Fibroblast of skin of right quadriceps (primary cell): ENCODE results near the gene DENND1A.

Experiments
- DNase-seq: peaks from one replicate; pipeline ENCODE4 v3.0.0-alpha.2; 2013

DENND1A gene

GRCh38 chr9:123376218-123377071, 553.5 kb downstream of the DENND1A start:
- DNase-seq, result no peak

- DNase-seq, result peak; percentile 50
Observed at GRCh38 chr9:123375469-123376132, 554.3 kb downstream of the DENND1A start.

DNA sequence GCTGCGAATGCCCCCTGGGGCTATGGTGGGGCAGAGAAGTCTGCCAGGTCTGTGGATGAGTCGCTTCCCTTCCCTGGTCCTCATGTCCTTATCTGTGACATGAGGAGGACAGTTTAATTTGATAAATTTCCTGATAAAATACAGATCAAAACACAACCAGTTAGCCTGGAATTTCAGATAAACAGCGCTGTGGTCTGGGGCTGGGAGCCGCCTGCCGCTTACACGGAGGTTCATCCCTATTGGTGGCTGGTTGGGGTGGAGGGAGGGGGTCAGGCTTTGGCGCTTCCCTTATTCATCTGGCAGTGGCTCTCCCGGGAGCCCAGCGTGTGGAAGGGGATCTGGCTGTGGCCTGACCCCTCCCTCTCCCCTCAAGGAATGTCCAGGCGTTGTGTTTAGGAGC, 556.0 kb downstream of the DENND1A start:
- no peak for DNase-seq

DNA sequence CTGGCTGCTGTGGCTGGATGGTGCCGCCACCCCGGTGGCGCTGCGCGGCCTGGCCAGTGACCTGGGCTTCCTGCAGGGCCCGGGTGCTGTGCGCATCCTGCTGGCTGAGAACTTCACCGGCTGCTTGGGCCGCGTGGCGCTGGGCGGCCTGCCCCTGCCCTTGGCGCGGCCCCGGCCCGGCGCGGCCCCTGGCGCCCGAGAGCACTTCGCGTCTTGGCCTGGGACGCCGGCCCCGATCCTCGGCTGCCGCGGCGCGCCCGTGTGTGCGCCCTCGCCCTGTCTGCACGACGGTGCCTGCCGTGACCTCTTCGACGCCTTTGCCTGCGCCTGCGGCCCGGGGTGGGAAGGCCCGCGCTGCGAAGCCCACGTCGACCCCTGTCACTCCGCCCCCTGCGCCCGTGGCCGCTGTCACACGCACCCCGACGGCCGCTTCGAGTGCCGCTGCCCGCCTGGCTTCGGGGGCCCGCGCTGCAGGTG, 556.4 kb downstream of the DENND1A start:
- no peak for DNase-seq

- no peak for DNase-seq
Observed at GRCh38 chr9:123372766-123373446, 557.0 kb downstream of the DENND1A start.

DNA sequence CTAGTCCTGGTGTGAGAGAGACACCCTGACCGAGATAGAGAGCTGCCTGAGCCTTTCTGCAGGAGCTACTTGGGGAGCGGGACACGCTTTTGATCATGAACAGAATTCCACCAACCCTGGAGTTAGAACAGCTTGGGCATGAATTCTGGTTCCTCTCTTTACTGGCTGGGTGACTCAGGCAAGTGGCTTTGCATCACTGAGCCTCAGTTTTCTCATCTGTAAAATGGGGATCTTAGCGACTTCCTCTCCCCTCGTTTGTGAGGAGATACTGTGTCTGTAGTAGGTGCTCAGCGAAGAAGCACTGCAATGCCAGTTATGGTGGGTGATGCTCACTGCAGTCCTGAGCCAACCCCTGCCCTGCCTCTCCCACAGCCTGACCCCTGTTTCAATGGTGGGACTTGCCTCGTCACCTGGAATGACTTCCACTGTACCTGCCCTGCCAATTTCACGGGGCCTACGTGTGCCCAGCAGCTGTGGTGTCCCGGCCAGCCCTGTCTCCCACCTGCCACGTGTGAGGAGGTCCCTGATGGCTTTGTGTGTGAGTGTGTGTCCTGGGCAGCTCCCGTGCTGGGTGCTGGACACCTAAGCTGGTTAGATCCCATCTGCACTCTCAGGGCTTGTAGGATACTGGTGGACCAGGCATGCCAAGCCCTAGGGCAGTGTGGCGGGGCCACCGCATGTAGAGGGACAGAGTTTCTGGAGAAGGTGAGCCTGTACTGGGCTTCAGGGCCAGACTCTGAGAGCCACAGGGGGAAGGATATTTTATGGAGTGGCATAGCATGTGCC, 557.9 kb downstream of the DENND1A start:
- no peak for DNase-seq

- no peak for DNase-seq
Observed at GRCh38 chr9:123371228-123371584, 558.7 kb downstream of the DENND1A start.

DNA sequence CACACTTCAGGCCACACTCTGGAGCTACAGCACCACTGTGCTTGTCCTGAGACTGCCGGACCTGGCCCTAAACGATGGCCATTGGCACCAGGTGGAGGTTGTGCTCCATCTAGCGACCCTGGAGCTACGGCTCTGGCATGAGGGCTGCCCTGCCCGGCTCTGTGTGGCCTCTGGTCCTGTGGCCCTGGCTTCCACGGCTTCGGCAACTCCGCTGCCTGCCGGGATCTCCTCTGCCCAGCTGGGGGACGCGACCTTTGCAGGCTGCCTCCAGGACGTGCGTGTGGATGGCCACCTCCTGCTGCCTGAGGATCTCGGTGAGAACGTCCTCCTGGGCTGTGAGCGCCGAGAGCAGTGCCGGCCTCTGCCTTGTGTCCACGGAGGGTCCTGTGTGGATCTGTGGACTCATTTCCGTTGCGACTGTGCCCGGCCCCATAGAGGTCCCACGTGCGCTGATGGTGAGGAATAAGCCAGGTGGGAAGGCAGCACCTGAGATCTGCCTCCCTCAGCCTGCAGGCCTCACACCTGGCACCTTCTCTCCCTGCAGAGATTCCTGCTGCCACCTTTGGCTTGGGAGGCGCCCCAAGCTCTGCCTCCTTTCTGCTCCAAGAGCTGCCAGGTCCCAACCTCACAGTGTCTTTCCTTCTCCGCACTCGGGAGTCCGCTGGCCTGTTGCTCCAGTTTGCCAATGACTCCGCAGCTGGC, 559.2 kb downstream of the DENND1A start:
- DNase-seq, result no peak

- no peak for DNase-seq
Observed at GRCh38 chr9:123370108-123370507, 559.8 kb downstream of the DENND1A start.

DNA sequence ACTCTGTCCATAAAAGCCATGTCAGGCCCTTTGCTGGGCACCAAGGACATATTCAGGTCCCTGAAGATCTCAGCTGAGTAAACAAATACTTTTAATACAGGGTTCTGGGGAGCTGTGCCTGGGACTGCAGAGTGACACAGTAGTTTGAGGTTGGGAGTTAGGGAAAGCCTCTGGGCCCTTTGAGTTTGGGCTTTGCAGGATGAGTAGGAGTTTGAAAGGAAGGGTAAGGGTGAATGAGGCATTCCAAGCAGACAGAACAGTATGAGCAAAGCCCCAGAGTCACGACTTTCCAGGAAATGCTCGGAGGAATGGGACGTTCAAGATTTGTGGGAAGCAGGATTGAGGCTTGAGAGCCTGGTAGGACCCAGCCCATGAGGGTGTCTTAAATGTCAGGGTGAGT, 560.6 kb downstream of the DENND1A start:
- DNase-seq, result no peak

DNA sequence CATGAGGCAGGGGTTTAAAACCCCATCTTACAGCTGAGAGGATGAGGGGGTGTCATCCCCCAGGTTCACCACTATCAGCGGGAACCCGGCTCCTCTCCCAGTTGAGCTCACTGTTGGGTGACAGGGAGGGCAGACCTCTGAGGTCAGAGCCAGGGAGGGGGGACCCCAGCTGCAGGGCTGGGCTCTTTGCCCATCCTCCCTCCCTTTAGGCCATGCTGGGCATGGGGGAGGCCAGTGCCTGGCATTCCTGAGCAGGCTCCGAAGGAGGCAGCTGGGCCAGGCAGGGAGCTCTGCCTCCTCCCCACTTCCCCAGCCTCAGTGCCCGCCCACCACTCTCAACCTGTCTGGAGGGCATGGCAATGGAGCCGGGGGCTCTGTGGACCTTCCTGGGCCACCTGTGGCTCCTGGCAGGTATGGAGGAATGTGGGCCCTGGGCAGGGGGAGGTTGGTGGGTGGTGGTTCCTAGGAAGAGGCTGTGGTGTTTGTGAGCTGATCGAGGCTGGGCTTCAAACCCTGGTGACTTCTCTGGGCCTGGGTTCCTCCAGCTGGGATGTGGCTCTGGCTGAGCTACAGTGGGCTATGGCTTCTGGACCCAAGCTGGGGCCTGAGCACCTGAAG, 561.3 kb downstream of the DENND1A start:
- DNase-seq, result no peak

DNA sequence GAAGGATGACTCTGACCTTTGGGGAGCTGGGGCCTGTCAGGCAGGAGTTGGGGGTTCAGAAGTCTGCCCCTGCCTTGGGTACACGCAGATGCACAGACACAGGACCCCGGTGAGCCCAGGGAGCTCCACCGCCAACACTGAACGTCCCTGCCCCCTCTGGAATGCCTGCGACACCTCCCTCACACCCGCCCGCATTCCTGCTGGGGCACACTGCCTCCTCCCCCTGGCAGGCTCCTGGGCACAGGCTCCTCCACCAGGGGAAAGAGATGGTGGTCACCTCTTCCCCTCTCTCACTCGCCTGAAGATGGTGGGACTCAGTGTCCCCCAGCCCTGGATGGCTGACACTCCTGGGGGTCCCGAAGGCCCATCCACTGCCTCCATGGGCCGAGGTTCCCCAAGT, 561.9 kb downstream of the DENND1A start:
- no peak for DNase-seq

DNA sequence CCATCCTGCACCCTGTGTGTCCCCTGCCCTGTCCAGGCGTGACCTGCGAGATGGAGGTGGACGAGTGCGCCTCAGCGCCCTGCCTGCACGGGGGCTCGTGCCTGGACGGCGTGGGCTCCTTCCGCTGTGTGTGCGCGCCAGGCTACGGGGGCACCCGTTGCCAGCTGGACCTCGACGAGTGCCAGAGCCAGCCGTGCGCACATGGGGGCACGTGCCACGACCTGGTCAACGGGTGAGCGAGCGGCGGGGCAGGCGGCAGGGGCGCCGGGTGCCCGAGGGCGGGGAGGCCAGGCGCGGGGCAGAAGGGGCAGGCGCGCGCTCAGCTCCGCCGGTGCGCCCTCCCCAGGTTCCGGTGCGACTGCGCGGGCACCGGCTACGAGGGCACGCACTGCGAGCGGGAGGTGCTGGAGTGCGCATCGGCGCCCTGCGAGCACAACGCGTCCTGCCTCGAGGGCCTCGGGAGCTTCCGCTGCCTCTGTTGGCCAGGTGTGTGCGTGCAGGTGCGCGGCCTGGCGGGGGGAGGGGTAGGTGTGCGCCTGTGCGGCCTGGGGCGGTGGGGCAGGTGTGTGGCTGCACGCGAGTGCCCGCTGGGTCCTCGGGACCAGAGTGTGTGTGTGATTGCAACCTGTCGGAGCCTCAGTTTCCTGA, 563.9 kb downstream of the DENND1A start:
- no peak for DNase-seq

DNA sequence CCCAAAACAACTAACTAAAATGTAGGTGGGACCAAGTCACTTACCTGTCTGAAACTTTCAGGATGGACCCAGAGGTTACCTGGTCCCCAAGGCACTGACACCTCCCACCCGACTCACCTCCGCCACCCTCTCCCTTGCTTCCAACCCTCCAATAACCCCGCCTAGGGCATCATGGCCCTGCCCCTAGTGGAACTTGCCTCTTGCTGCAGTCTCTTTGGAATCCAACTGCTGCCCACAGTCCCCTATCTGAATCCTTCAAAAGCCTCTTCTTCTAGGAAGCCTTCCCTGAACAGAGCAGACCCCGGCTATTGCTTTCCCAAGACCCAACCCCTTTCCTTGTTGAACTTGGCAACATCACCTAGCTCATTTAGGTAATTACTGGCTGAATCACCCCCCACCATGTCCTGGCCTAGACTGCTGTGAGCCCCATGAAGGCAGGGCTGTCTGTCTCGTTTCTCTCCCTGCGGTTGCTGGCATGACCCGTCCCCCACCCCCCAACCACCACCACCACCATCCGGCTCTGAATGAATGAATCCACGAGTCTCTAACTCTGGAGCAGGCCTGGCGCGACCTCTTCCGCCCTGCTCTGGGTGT, 564.5 kb downstream of the DENND1A start:
- no peak for DNase-seq

DNA sequence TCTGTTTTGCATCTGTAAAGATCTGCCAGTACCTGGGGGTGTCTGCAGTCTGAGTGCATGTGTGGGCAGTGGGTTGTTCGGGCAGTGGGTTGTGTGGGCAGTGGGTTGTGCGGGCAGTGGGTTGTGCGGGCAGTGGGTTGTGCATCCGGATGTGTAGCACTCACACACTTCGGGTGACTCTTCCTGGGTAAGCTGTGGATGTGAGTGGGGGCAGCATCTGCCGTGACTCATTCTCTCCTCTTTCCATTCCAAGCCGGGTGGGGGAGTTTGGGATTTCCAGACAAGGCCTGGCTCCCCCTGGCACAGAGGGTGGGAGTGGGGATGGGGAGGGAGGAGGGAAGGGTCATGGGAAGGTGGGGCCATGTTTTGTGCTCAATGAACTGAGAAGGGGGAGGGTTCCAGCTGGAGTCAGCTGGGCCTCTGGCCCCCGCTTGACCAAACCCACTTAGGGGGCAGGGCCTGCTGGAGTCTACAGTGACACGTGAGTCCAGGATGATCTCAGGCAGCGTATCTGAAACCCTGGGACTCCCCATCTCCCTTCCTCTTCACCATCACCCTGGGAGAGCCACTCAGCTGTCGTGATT, 565.6 kb downstream of the DENND1A start:
- peak; percentile 57 for DNase-seq

- no peak for DNase-seq
Observed at GRCh38 chr9:123362856-123363255, 567.1 kb downstream of the DENND1A start.

- DNase-seq, result no peak
Observed at GRCh38 chr9:123361731-123362510, 568.0 kb downstream of the DENND1A start.

- DNase-seq, result no peak
Observed at GRCh38 chr9:123361086-123361730, 568.7 kb downstream of the DENND1A start.
